Endothelial cell of umbilical vein (primary cell): ENCODE measurements around the gene RGS8. TPM values are rescaled to one million over a fixed set of nuclear protein-coding genes. Genes with fewer than 3 reads are reported as not detected.

Experiments
- BruUV-seq: library from RNA; stranded (reverse); fragments of 400-500 nt; replicated peaks from 2 replicates; lab custom pipeline; 2021; lab: Mats Ljungman, UMichigan
- CTCF ChIA-PET: fragments of 300-600, 350-600 bp; sonication (Branson Sonifier 250); formaldehyde crosslinking; loops from one replicate; lab custom pipeline; 2021; ENCODE audit warnings: antibody characterized with exemption, inconsistent platforms; lab: Charles Lee
- POLR2A ChIA-PET: fragments of 300-600, 350-600 bp; sonication (Branson Sonifier 250); formaldehyde crosslinking; loops from one replicate; lab custom pipeline; 2021; ENCODE audit warnings: antibody characterized with exemption, inconsistent platforms; lab: Charles Lee
- DNase-seq: peaks from one replicate; pipeline ENCODE4 v3.0.0-alpha.2; 2011; ENCODE audit warnings: low read depth, low spot score
- FAIRE-seq: peaks from 2 replicates; lab custom pipeline; 2011; peaks lifted over from hg19 to GRCh38; lab: Jason Lieb, UNC
- H2AFZ ChIP-seq: 2 replicates; pipeline ENCODE4 v1.6.0; 2012; ENCODE audit warnings: low read depth, low read length, control low read depth, inconsistent platforms
- H3K27ac ChIP-seq: 2 replicates; pipeline ENCODE4 v1.5.1; 2011; ENCODE audit warnings: low read depth, mild to moderate bottlenecking, control low read depth, low read length, moderate library complexity; ENCODE audit not compliant: insufficient read depth
- H3K27me3 ChIP-seq, 2 experiments: 2 replicates each; pipeline versions ENCODE4 v1.6.0 to v1.6.1; 2011; ENCODE audit warnings: low read length in 2 of 2, mixed read lengths in 1 of 2; ENCODE audit not compliant: control insufficient read depth in 2 of 2, insufficient read depth in 2 of 2
- H3K36me3 ChIP-seq, 2 experiments: 2 replicates in 1 of 2; 3 replicates in 1 of 2; pipeline ENCODE4 v1.5.1; 2011; ENCODE audit warnings: low read length in 2 of 2, mild to moderate bottlenecking in 1 of 2, moderate library complexity in 1 of 2; ENCODE audit not compliant: control insufficient read depth in 2 of 2, insufficient read depth in 2 of 2; ENCODE audit errors: extremely low read depth in 1 of 2
- H3K4me1 ChIP-seq: 3 replicates; pipeline ENCODE4 v1.5.1; 2011; ENCODE audit warnings: mild to moderate bottlenecking, low read length; ENCODE audit not compliant: control insufficient read depth, insufficient read depth; ENCODE audit errors: extremely low read depth
- H3K4me2 ChIP-seq: 2 replicates; pipeline ENCODE4 v1.6.1; 2011; ENCODE audit warnings: low read length, control low read depth, mixed read lengths; ENCODE audit not compliant: insufficient read depth
- H3K4me3 ChIP-seq, 3 experiments: fragments of 200-600 bp in 1 of 3; sonication (generic), shearing (Covaris generic) in 1 of 3; replicated peaks in 1 of 3; 2 replicates each; pipeline ENCODE4 v1.5.1; 2011 to 2016; ENCODE audit warnings: control low read depth in 3 of 3, low read length in 3 of 3, mild to moderate bottlenecking in 2 of 3, inconsistent platforms in 1 of 3, low read depth in 1 of 3, moderate library complexity in 1 of 3; ENCODE audit not compliant: insufficient read depth in 1 of 3
- H3K79me2 ChIP-seq: 2 replicates; pipeline ENCODE4 v1.6.0; 2012; ENCODE audit warnings: low read length, inconsistent platforms; ENCODE audit not compliant: control insufficient read depth, insufficient read depth
- H3K9ac ChIP-seq: replicated peaks from 2 replicates; pipeline ENCODE3; 2011; ENCODE audit warnings: low read length, control low read depth; ENCODE audit not compliant: insufficient read depth; ENCODE audit errors: extremely low read depth
- H3K9me1 ChIP-seq: replicated peaks from 3 replicates; pipeline ENCODE4 v1.6.0; 2011; ENCODE audit warnings: mild to moderate bottlenecking, low read length; ENCODE audit not compliant: control insufficient read depth, insufficient read depth; ENCODE audit errors: extremely low read depth
- H3K9me3 ChIP-seq: replicated peaks from 2 replicates; pipeline ENCODE4 v1.5.1; 2012; ENCODE audit warnings: low read length, inconsistent platforms; ENCODE audit not compliant: control insufficient read depth, insufficient read depth
- H4K20me1 ChIP-seq: replicated peaks from 2 replicates; pipeline ENCODE3; 2011; ENCODE audit warnings: mild to moderate bottlenecking, low read length; ENCODE audit not compliant: control insufficient read depth, insufficient read depth; ENCODE audit errors: extremely low read depth
- EZH2 ChIP-seq: IDR thresholded peaks from 2 replicates; pipeline ENCODE4 v1.6.1; 2012; ENCODE audit warnings: borderline replicate concordance, low read depth, mild to moderate bottlenecking, moderate library complexity, low read length, inconsistent platforms; ENCODE audit not compliant: severe bottlenecking
- FOS ChIP-seq: IDR thresholded peaks from 2 replicates; pipeline ENCODE4 v1.6.1; 2011; ENCODE audit warnings: mild to moderate bottlenecking, low read length, moderate library complexity, borderline replicate concordance; ENCODE audit not compliant: insufficient read depth
- GATA2 ChIP-seq: IDR thresholded peaks from 2 replicates; pipeline ENCODE4 v1.7.0; 2011; ENCODE audit warnings: low read depth, mild to moderate bottlenecking, moderate library complexity, mixed read lengths, low read length; ENCODE audit not compliant: insufficient read length, insufficient read depth
- JUN ChIP-seq: IDR thresholded peaks from 2 replicates; pipeline ENCODE4 v1.6.1; 2011; ENCODE audit warnings: borderline replicate concordance, low read depth; ENCODE audit not compliant: insufficient read length, insufficient read depth
- MAX ChIP-seq: IDR thresholded peaks from 2 replicates; pipeline ENCODE4 v1.6.1; 2011; ENCODE audit not compliant: insufficient read depth, insufficient read length
- MYC ChIP-seq: IDR thresholded peaks from one replicate; pipeline ENCODE4 v1.6.1; 2011; ENCODE audit warnings: mild to moderate bottlenecking, low read depth, low read length
- POLR2A ChIP-seq: IDR thresholded peaks from 2 replicates; pipeline ENCODE4 v1.6.1; 2012; ENCODE audit warnings: low read depth, mild to moderate bottlenecking, control low read depth, low read length
- POLR2AphosphoS5 ChIP-seq: IDR thresholded peaks from 2 replicates; pipeline ENCODE4 v1.6.1; 2012; ENCODE audit warnings: low read depth, mild to moderate bottlenecking, control low read depth, low read length, moderate library complexity; ENCODE audit not compliant: insufficient read depth
- dilution Hi-C: fragments of 300-500 bp; cut with MboI; formaldehyde crosslinking; loops from one replicate; pipeline ENCODE4 v1.15.0; 2019; ENCODE audit warnings: low sequenced_read_pairs; ENCODE audit not compliant: extremely low pct_ligation_motif_present
- intact Hi-C: fragments of 100-400 bp; cut with micrococcal nuclease; formaldehyde crosslinking; loops from one replicate; pipeline ENCODE4 v1.10.0; 2022
- polyA plus RNA-seq, 4 experiments: library from polyadenylated mRNA; depleted of rRNA in 3 of 4; stranded (reverse) in 3 of 4; unstranded in 1 of 4; fragments of >200 nt; gene quantifications; 2 replicates each; pipeline versions ENCODE4 v1.2.1 to v1.2.3, GENCODE V29; 2011 to 2012; ENCODE audit warnings: missing spikeins in 1 of 4
- total RNA-seq: library from RNA; stranded (reverse); gene quantifications from 2 replicates; pipeline ENCODE4 v1.2.3, GENCODE V29; 2021
- TF ChIP-seq, protein P1 (sequence below), 2 donors: IDR thresholded peaks; 1 replicate in 1 of 2; 2 replicates in 1 of 2; pipeline ENCODE4 v1.5.1; 2011; ENCODE audit warnings: low read length in 2 of 2, mild to moderate bottlenecking in 2 of 2, moderate library complexity in 2 of 2, control low read depth in 1 of 2, inconsistent platforms in 1 of 2, low read depth in 1 of 2; ENCODE audit not compliant: insufficient read depth in 1 of 2; ENCODE audit errors: extremely low read depth in 1 of 2

The RGS8 gene
- total and polyA plus RNA-seq, 2 donors (not counting 3 experiments of a cell fraction or from before 2014, with no cell fraction given) = not detected

DNA sequence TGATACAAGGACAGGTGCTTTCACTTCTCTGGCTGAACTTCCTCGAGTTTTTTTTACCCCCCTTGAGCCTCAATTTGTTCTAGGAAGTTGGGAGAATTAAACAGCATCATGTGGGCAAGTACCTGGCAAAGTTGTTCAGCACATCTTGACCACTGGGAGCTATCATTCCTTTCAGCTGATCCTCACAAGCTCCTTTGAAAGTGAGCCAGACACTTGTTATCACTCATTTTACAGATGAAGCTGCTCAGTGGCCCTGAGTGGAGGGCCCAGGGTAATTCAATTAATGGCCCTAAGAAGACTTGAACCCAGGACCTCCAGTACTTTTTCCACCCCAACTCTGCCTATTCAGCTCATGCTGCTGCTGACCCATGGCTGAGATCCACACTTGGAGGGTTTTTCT, 2.0 kb downstream of the RGS8 start:
- no peaks in the 10 kb centered on the region for H3K27me3 ChIP-seq
- no peaks in the 10 kb centered on the region for H3K4me1 ChIP-seq
- no peak overlapping the region for H2AFZ ChIP-seq
- H3K4me2 ChIP-seq = no peak overlapping the region
- no peak overlapping the region for H3K4me3 ChIP-seq
- CTCF ChIA-PET = interaction anchor here (0.6 to 1.5 kb wide), 3 partner anchors 69 to 102 kb away, joined by 3 to 5 read pairs (median 3); no protein-coding TSS in a partner anchor
- TF ChIP-seq MAX = no peak
- TF ChIP-seq, protein P1, sequence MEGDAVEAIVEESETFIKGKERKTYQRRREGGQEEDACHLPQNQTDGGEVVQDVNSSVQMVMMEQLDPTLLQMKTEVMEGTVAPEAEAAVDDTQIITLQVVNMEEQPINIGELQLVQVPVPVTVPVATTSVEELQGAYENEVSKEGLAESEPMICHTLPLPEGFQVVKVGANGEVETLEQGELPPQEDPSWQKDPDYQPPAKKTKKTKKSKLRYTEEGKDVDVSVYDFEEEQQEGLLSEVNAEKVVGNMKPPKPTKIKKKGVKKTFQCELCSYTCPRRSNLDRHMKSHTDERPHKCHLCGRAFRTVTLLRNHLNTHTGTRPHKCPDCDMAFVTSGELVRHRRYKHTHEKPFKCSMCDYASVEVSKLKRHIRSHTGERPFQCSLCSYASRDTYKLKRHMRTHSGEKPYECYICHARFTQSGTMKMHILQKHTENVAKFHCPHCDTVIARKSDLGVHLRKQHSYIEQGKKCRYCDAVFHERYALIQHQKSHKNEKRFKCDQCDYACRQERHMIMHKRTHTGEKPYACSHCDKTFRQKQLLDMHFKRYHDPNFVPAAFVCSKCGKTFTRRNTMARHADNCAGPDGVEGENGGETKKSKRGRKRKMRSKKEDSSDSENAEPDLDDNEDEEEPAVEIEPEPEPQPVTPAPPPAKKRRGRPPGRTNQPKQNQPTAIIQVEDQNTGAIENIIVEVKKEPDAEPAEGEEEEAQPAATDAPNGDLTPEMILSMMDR (IDR thresholded peaks at IDR 0.05; ENCODE audit: extremely low read depth in 1 of 2, insufficient read depth in 1 of 2, low read depth in 1 of 2, low read length in 2 of 2) = no peak
- no peak for TF ChIP-seq JUN
- no peak for TF ChIP-seq EZH2
- TF ChIP-seq POLR2AphosphoS5 = no peak
- TF ChIP-seq POLR2A = no peak
- no peak for TF ChIP-seq FOS
- TF ChIP-seq GATA2 = no peak
- no peak for TF ChIP-seq MYC
- no peak for FAIRE-seq
- dilution Hi-C loops (no loop called here), intact Hi-C loops (no loop called here)
- H3K79me2 ChIP-seq = no peaks in the 10 kb centered on the region
- DNase-seq = no peak
- H4K20me1 ChIP-seq = no peaks in the 10 kb centered on the region
- no peaks in the 10 kb centered on the region for H3K9me3 ChIP-seq
- H3K9me1 ChIP-seq = no peaks in the 10 kb centered on the region
- POLR2A ChIA-PET = no interaction called here
- no peaks in the 10 kb centered on the region for H3K36me3 ChIP-seq
- H3K27ac ChIP-seq = no peak overlapping the region
- H3K9ac ChIP-seq = no peak overlapping the region
- no TSS peak for BruUV-seq
